ENCODE results near the gene FAM168A. TPM values are rescaled to one million over a fixed set of nuclear protein-coding genes. Genes with fewer than 3 reads are reported as not detected.
"Not testable (repeated sequence)": the region's sequence is repeated elsewhere in the genome, so short reads cannot be mapped to it uniquely, and the experiment has no call there.

FAM168A gene
- total RNA-seq, 1 experiment from 2014 or later: 30.4 TPM

- BruUV-seq (replicated peaks): no TSS peak
- CTCF ChIA-PET: interaction anchor here (0.9 kb wide), 1 partner anchor 17 kb away, joined by 5 read pairs; no protein-coding TSS in a partner anchor
Measured at GRCh38 chr11:73446766-73447165, 151.1 kb downstream of the FAM168A start.

GRCh38 chr11:73445980-73446379 lies 151.9 kb downstream of the FAM168A start:
- intact Hi-C loops (cut with micrococcal nuclease; ENCODE audit: unreplicated experiment): no loop called here
- Mint-ChIP-seq H3K9me3 (ENCODE audit: low read depth, unreplicated experiment) (no peaks in the 10 kb centered on the region), H3K27ac (ENCODE audit: unreplicated experiment) (no peak overlapping the region), H3K36me3 (ENCODE audit: insufficient read depth, unreplicated experiment) (no peaks in the 10 kb centered on the region), H3K27me3 (ENCODE audit: unreplicated experiment) (no peaks in the 10 kb centered on the region), H3K4me3 (ENCODE audit: low read depth, unreplicated experiment) (no peak overlapping the region), H3K4me1 (ENCODE audit: low read depth, unreplicated experiment) (no peaks in the 10 kb centered on the region)
- no peak for DNase-seq
- no peak for TF ChIP-seq CTCF (IDR thresholded peaks at IDR 0.05; ENCODE audit: unreplicated experiment)
- CTCF ChIA-PET: no interaction called here
- no TSS peak for BruUV-seq (replicated peaks)

More at GRCh38 chr11:73446766-73447165, 151.1 kb downstream of the FAM168A start:
- Mint-ChIP-seq H3K9me3 (ENCODE audit: low read depth, unreplicated experiment) (no peaks in the 10 kb centered on the region), H3K27ac (ENCODE audit: unreplicated experiment) (no peak overlapping the region), H3K4me1 (ENCODE audit: low read depth, unreplicated experiment) (no peaks in the 10 kb centered on the region), H3K27me3 (ENCODE audit: unreplicated experiment) (no peaks in the 10 kb centered on the region), H3K36me3 (ENCODE audit: insufficient read depth, unreplicated experiment) (no peaks in the 10 kb centered on the region), H3K4me3 (ENCODE audit: low read depth, unreplicated experiment) (no peak overlapping the region)
- TF ChIP-seq CTCF (IDR thresholded peaks at IDR 0.05; ENCODE audit: unreplicated experiment): no peak
- intact Hi-C loops (cut with micrococcal nuclease; ENCODE audit: unreplicated experiment): no loop called here
- no peak for DNase-seq

- peaks cover 3% of the 10 kb centered on the region for H3K36me3 Mint-ChIP-seq (ENCODE audit: insufficient read depth, unreplicated experiment)
- CTCF ChIA-PET: no interaction called here
- H3K27me3 Mint-ChIP-seq (ENCODE audit: unreplicated experiment): no peaks in the 10 kb centered on the region
- TF ChIP-seq CTCF (IDR thresholded peaks at IDR 0.05; ENCODE audit: unreplicated experiment): no peak
- H3K27ac Mint-ChIP-seq (ENCODE audit: unreplicated experiment): no peak overlapping the region
- no TSS peak for BruUV-seq (replicated peaks)
- DNase-seq: no peak
- H3K4me1 Mint-ChIP-seq (ENCODE audit: low read depth, unreplicated experiment): no peaks in the 10 kb centered on the region
- intact Hi-C loops (cut with micrococcal nuclease; ENCODE audit: unreplicated experiment): no loop called here
- H3K4me3 Mint-ChIP-seq (ENCODE audit: low read depth, unreplicated experiment): no peak overlapping the region
- no peaks in the 10 kb centered on the region for H3K9me3 Mint-ChIP-seq (ENCODE audit: low read depth, unreplicated experiment)
Measured at GRCh38 chr11:73439002-73439843, 158.7 kb downstream of the FAM168A start.

GRCh38 chr11:73436859-73437258 lies 161.1 kb downstream of the FAM168A start:
- DNase-seq; intact Hi-C loops (cut with micrococcal nuclease; ENCODE audit: unreplicated experiment); CTCF ChIA-PET; H3K9me3 Mint-ChIP-seq (ENCODE audit: low read depth, unreplicated experiment); H3K27ac Mint-ChIP-seq (ENCODE audit: unreplicated experiment); H3K27me3 Mint-ChIP-seq (ENCODE audit: unreplicated experiment); BruUV-seq (replicated peaks); H3K4me1 Mint-ChIP-seq (ENCODE audit: low read depth, unreplicated experiment); H3K4me3 Mint-ChIP-seq (ENCODE audit: low read depth, unreplicated experiment); H3K36me3 Mint-ChIP-seq (ENCODE audit: insufficient read depth, unreplicated experiment): not testable (repeated sequence)

GRCh38 chr11:73431396-73431795 lies 166.5 kb downstream of the FAM168A start:
- Mint-ChIP-seq H3K27me3 (ENCODE audit: unreplicated experiment) (no peaks in the 10 kb centered on the region), H3K4me1 (ENCODE audit: low read depth, unreplicated experiment) (no peaks in the 10 kb centered on the region), H3K9me3 (ENCODE audit: low read depth, unreplicated experiment) (no peaks in the 10 kb centered on the region), H3K27ac (ENCODE audit: unreplicated experiment) (no peak overlapping the region), H3K36me3 (ENCODE audit: insufficient read depth, unreplicated experiment) (no peaks in the 10 kb centered on the region), H3K4me3 (ENCODE audit: low read depth, unreplicated experiment) (no peak overlapping the region)
- CTCF ChIA-PET: interaction anchor here (0.5 kb wide), 1 partner anchor 524 kb away, joined by 4 read pairs; no protein-coding TSS in a partner anchor
- no peak for TF ChIP-seq CTCF (IDR thresholded peaks at IDR 0.05; ENCODE audit: unreplicated experiment)
- no peak for DNase-seq
- no TSS peak for BruUV-seq (replicated peaks)
- intact Hi-C loops (cut with micrococcal nuclease; ENCODE audit: unreplicated experiment): no loop called here

Measured in Calu3 (cell line).